Stomach (tissue), 4 donors: Measurements from ENCODE around the gene SCG2.

ENCODE experiments used
- EP300 ChIP-seq: sonication (generic); formaldehyde crosslinking; IDR thresholded peaks from one replicate; pipeline ENCODE4 v1.6.1; 2017; ENCODE audit warnings: antibody characterized with exemption
- POLR2A ChIP-seq, 4 donors: fragments of 450-650 bp; IDR thresholded peaks; one replicate each; pipeline ENCODE4 v1.6.1; 2016; ENCODE audit warnings: antibody characterized with exemption in 4 of 4, control low read depth in 2 of 4, mild to moderate bottlenecking in 1 of 4, moderate library complexity in 1 of 4

DNA sequence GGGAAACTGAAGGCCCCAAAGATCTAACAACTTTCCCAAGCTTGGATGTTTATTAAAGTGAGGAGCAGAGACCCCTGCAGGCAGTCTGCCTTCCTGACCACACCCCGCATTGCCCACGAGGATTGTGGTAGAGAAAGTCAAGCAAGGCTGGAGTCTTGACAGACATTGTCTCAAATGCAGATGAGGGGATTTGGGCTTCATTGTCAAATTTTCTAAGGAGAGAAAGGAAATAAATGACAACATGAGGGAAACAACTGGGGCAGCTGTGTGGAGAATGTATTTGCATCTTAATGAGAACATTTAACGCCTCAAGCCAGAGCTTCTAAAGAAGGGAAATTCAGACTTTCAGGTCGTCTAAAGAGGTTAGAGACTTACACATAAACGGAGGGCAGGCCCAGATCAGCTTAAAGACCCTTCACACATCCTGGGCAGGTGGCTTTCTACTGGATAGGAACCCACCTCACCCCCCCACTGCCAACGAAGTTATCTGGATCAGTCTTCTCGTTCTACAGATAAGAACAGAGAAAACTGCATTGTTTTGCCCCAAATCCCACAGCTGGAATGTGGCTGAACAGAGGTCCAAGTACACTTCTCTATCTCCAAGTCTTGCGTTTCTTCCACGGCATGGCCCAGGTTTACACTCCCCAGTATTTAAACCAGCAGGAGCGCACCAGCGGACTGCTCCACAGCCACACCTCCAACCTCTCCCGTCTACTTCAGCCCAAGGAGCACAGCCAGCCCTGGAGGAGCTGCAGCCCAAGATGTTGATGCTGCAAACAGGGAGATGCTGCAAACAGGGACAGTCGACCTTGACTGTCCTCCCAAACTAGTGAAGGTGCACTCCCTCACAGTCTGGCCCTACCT is 16.2 kb upstream of the SCG2 start:
- TF ChIP-seq POLR2A (IDR thresholded peaks at IDR 0.05): no peak
- no peak for TF ChIP-seq EP300
